GM23338 (cell line): ENCODE results near the gene FAM89B. TPM values are rescaled to one million over a fixed set of nuclear protein-coding genes. Genes with fewer than 3 reads are reported as not detected.

Experiments used
- ATAC-seq: fragments of 200-7000 bp; cut with Tn5 transposase; 3 replicates; pipeline ENCODE4 v1.9.1; 2020
- DNase-seq: peaks from one replicate; pipeline ENCODE4 v3.0.0-alpha.2; 2015; ENCODE audit warnings: low spot score
- H2AFZ ChIP-seq: fragments of 200-600 bp; sonication (generic); 2 replicates; pipeline ENCODE4 v1.8.0; 2016; ENCODE audit warnings: antibody characterized with exemption, mild to moderate bottlenecking, moderate library complexity
- H3F3A ChIP-seq: fragments of 200-600 bp; sonication (generic); replicated peaks from 2 replicates; pipeline ENCODE4 v1.8.0; 2017; ENCODE audit warnings: antibody characterized with exemption, mixed run types, low read depth
- H3K27ac ChIP-seq: fragments of 200-600 bp; sonication (generic); 2 replicates; pipeline ENCODE4 v1.6.1; 2016; ENCODE audit warnings: low read depth
- H3K27me3 ChIP-seq: fragments of 200-600 bp; sonication (generic); 2 replicates; pipeline ENCODE4 v1.8.0; 2016; ENCODE audit warnings: mild to moderate bottlenecking, mixed run types, moderate library complexity; ENCODE audit not compliant: insufficient read depth
- H3K36me3 ChIP-seq: fragments of 200-600 bp; sonication (generic); 2 replicates; pipeline ENCODE4 v1.8.0; 2016; ENCODE audit warnings: mild to moderate bottlenecking; ENCODE audit not compliant: insufficient read depth
- H3K4me1 ChIP-seq: fragments of 200-600 bp; sonication (generic); 2 replicates; pipeline ENCODE4 v1.8.0; 2016; ENCODE audit warnings: mild to moderate bottlenecking, moderate library complexity; ENCODE audit not compliant: insufficient read depth
- H3K4me2 ChIP-seq: fragments of 200-600 bp; sonication (generic); 2 replicates; pipeline ENCODE4 v1.7.1; 2017; ENCODE audit warnings: mixed run types
- H3K4me3 ChIP-seq: fragments of 200-600 bp; sonication (generic); 2 replicates; pipeline ENCODE4 v1.6.1; 2016; ENCODE audit warnings: mixed run types
- H3K79me2 ChIP-seq: fragments of 200-600 bp; sonication (generic); replicated peaks from 2 replicates; pipeline ENCODE4 v1.8.0; 2017; ENCODE audit warnings: mild to moderate bottlenecking; ENCODE audit not compliant: insufficient read depth
- H3K9me2 ChIP-seq: fragments of 200-600 bp; sonication (generic); 2 replicates; pipeline ENCODE4 v1.8.0; 2017; ENCODE audit not compliant: insufficient read depth
- H4K20me1 ChIP-seq: fragments of 200-600 bp; sonication (generic); replicated peaks from 2 replicates; pipeline ENCODE4 v1.8.0; 2017; ENCODE audit warnings: mild to moderate bottlenecking; ENCODE audit not compliant: insufficient read depth
- H3K27ac Mint-ChIP-seq: 2 replicates; pipeline ENCODE4 v1.8.0; 2020; ENCODE audit warnings: inconsistent platforms, mild to moderate bottlenecking, moderate library complexity, mixed read lengths
- H3K27me3 Mint-ChIP-seq: 3 replicates; pipeline ENCODE4 v1.8.0; 2022; ENCODE audit warnings: low read depth, mild to moderate bottlenecking, moderate library complexity, mixed read lengths, inconsistent platforms; ENCODE audit not compliant: insufficient read depth, poor library complexity
- H3K36me3 Mint-ChIP-seq: 3 replicates; pipeline ENCODE4 v1.8.0; 2021; ENCODE audit warnings: low read depth, mild to moderate bottlenecking, inconsistent platforms, moderate library complexity, mixed read lengths
- H3K4me1 Mint-ChIP-seq: 3 replicates; pipeline ENCODE4 v1.8.0; 2020; ENCODE audit warnings: mild to moderate bottlenecking, inconsistent platforms, mixed read lengths
- H3K4me3 Mint-ChIP-seq: 3 replicates; pipeline ENCODE4 v1.8.0; 2021; ENCODE audit warnings: moderate library complexity, mild to moderate bottlenecking, inconsistent platforms, mixed read lengths
- H3K9me3 Mint-ChIP-seq: 3 replicates; pipeline ENCODE4 v1.8.0; 2020; ENCODE audit warnings: moderate library complexity, mild to moderate bottlenecking, inconsistent platforms, mixed read lengths
- CTCF ChIP-seq, 2 experiments: fragments of 200-600 bp in 1 of 2; sonication (generic) in 1 of 2; conservative IDR thresholded peaks; 2 replicates each; pipeline versions ENCODE4 v1.5.1 to v1.6.1; 2016 to 2017; ENCODE audit warnings: antibody characterized with exemption in 2 of 2, low read depth in 2 of 2, mild to moderate bottlenecking in 2 of 2, moderate library complexity in 1 of 2
- ETS1 ChIP-seq: IDR thresholded peaks from 2 replicates; pipeline ENCODE4 v1.6.1; 2016; ENCODE audit warnings: antibody characterized with exemption
- EZH2 ChIP-seq: fragments of 200-600 bp; sonication (generic); IDR thresholded peaks from one replicate; pipeline ENCODE4 v1.8.0; 2017; ENCODE audit warnings: antibody characterized with exemption, mild to moderate bottlenecking, low read depth; ENCODE audit not compliant: unreplicated experiment
- NANOG ChIP-seq: IDR thresholded peaks from 2 replicates; pipeline ENCODE4 v1.6.1; 2016; ENCODE audit warnings: antibody characterized with exemption, borderline replicate concordance
- ZNF114 ChIP-seq: fragments of 250-450 bp; sonication (Bioruptor Pico); IDR thresholded peaks from 2 replicates; pipeline ENCODE4 v1.5.0; 2020; ENCODE audit warnings: mild to moderate bottlenecking, moderate library complexity
- polyA plus RNA-seq: library from polyadenylated mRNA; unstranded; fragments of >200 nt; fragmentation: Nextera tagmentation; extraction: Ambion mirVana; gene quantifications from 2 replicates; pipeline ENCODE4 v1.2.1, GENCODE V29; 2016
- total RNA-seq: library from RNA; depleted of rRNA; stranded (reverse); fragments of >200 nt; shearing (Covaris generic); gene quantifications from 2 replicates; pipeline ENCODE4 v1.2.3, GENCODE V29; 2014

FAM89B gene
- total and polyA plus RNA-seq, 2 experiments from 2014 or later = 13.0 to 18.2 TPM

- Histone ChIP-seq H2AFZ (peak overlapping the region; percentile 81; the same call in 1 of the 2 replicates), H3K36me3 (no peaks in the 10 kb centered on the region), H3K4me1 (peaks cover 13% of the 10 kb centered on the region), H3K79me2 (no peaks in the 10 kb centered on the region), H3K27ac (no peak overlapping the region), H3K4me2 (peak overlapping the region; percentile 88), H3F3A (peaks cover 15% of the 10 kb centered on the region; the same call in 1 of the 2 replicates), H4K20me1 (peaks cover 3% of the 10 kb centered on the region; the same call in 1 of the 2 replicates), H3K4me3 (peak overlapping the region; percentile 68), H3K9me2 (no peaks in the 10 kb centered on the region), H3K27me3 (peaks cover 73% of the 10 kb centered on the region)
- peak; percentile 95 for DNase-seq
- peaks cover 53% of the 10 kb centered on the region for H3K27me3 Mint-ChIP-seq
- H3K27ac Mint-ChIP-seq = no peak overlapping the region
- no peaks in the 10 kb centered on the region; the same call in 2 of the 3 replicates for H3K36me3 Mint-ChIP-seq
- peaks cover 22% of the 10 kb centered on the region for H3K4me1 Mint-ChIP-seq
- peak overlapping the region; percentile 63 for H3K4me3 Mint-ChIP-seq
- H3K9me3 Mint-ChIP-seq = no peaks in the 10 kb centered on the region; the same call in 2 of the 3 replicates
- peak; percentile 72 for TF ChIP-seq EZH2
- no peak for TF ChIP-seq ETS1
- TF ChIP-seq ZNF114 (CRISPR knock-in tag) = no peak
- peak; percentile 67 for ATAC-seq
Measured at GRCh38 chr11:65546217-65546958, 25.9 kb upstream of the FAM89B start.

GRCh38 chr11:65547446-65548125, 24.8 kb upstream of the FAM89B start:
- Histone ChIP-seq H3K27me3 (peaks cover 73% of the 10 kb centered on the region), H2AFZ (no peak overlapping the region), H3K4me2 (peak overlapping the region; percentile 88), H3K4me3 (peak overlapping the region; percentile 68; the same call in 1 of the 2 replicates), H3K27ac (no peak overlapping the region), H3K4me1 (peaks cover 13% of the 10 kb centered on the region), H3F3A (peaks cover 21% of the 10 kb centered on the region; the same call in 1 of the 2 replicates), H3K36me3 (no peaks in the 10 kb centered on the region), H3K79me2 (no peaks in the 10 kb centered on the region), H3K9me2 (no peaks in the 10 kb centered on the region), H4K20me1 (peaks cover 3% of the 10 kb centered on the region; the same call in 1 of the 2 replicates)
- DNase-seq = peak; percentile 54
- Mint-ChIP-seq H3K4me1 (peaks cover 34% of the 10 kb centered on the region), H3K36me3 (no peaks in the 10 kb centered on the region; the same call in 2 of the 3 replicates), H3K27ac (no peak overlapping the region), H3K27me3 (peaks cover 56% of the 10 kb centered on the region), H3K4me3 (no peak overlapping the region; the same call in 2 of the 3 replicates), H3K9me3 (no peaks in the 10 kb centered on the region; the same call in 2 of the 3 replicates)
- TF ChIP-seq NANOG = no peak
- TF ChIP-seq CTCF (conservative IDR thresholded peaks at IDR 0.05; ENCODE audit: low read depth in 2 of 2) = peak in 1 of 2 experiments; percentile 69; a peak in 3 of 4 replicates
- peak; percentile 6 for ATAC-seq
